GM12892 (cell line): Measurements from ENCODE around the gene CBY2.

ENCODE experiments used
- POLR2A ChIP-seq: IDR thresholded peaks from 2 replicates; pipeline ENCODE4 v1.6.1; 2011; ENCODE audit warnings: low read depth, low read length, control low read depth
- TAF1 ChIP-seq: IDR thresholded peaks from 2 replicates; pipeline ENCODE4 v1.6.1; 2011; ENCODE audit warnings: low read depth, mild to moderate bottlenecking, control low read depth, low read length, borderline replicate concordance

- no peak for TF ChIP-seq POLR2A
- no peak for TF ChIP-seq TAF1
These were observed 2.2 kb downstream of the CBY2 start for GRCh38 chr13:45704211-45704739.
